ENCODE measurements around the gene EFHD1. TPM values are rescaled to one million over a fixed set of nuclear protein-coding genes. Genes with fewer than 3 reads are reported as not detected.

Gene EFHD1
- polyA plus RNA-seq, 3 donors: not detected

- H3K9me3 ChIP-seq (replicated peaks in 1 of 2; ENCODE audit: control insufficient read depth in 1 of 2, insufficient read depth in 1 of 2, low read length in 2 of 2): no peaks in the 10 kb centered on the region
- Mint-ChIP-seq H3K36me3 (peaks cover 56 to 77% of the 10 kb centered on the region in 2 donors), H3K27ac (peak overlapping the region in 2 of 7 donors; percentile 28 to 40), H3K4me1 (peaks cover 12% of the 10 kb centered on the region), H3K9me3 (peaks cover 0 to 8% (median 3%) of the 10 kb centered on the region in 7 donors), H3K27me3 (ENCODE audit: low read depth in 3 of 3) (no peaks in the 10 kb centered on the region), H3K4me3 (no peak overlapping the region)
- DNase-seq: no peak
- WGBS (ENCODE audit: insufficient coverage): no CpG with 5 or more reads among the region's 1 CpG
- no peak overlapping the region for H3K9ac ChIP-seq (ENCODE audit: insufficient read depth, low read length, poor library complexity, severe bottlenecking)
- no peaks in the 10 kb centered on the region for H3K4me1 ChIP-seq (ENCODE audit: control insufficient read depth in 1 of 2, insufficient read depth in 2 of 2, low read length in 2 of 2)
- H4K20me1 ChIP-seq (ENCODE audit: insufficient read depth, low read length): peaks cover 79% of the 10 kb centered on the region
- intact Hi-C loops (cut with micrococcal nuclease): no loop called here
- H3K36me3 ChIP-seq (replicated peaks in 1 of 2; ENCODE audit: control insufficient read depth in 1 of 2, insufficient read depth in 2 of 2, low read length in 2 of 2): peaks cover 60 to 87% of the 10 kb centered on the region in 2 donors
- H3K79me2 ChIP-seq (ENCODE audit: insufficient read depth, low read length): peaks cover 73% of the 10 kb centered on the region
- no peaks in the 10 kb centered on the region for H3K27me3 ChIP-seq (ENCODE audit: control insufficient read depth in 2 of 2, insufficient read depth in 2 of 2, low read length in 2 of 2)
- H3K27ac ChIP-seq (ENCODE audit: low read depth in 1 of 2, low read length in 2 of 2): no peak overlapping the region
- H3K4me2 ChIP-seq (replicated peaks; ENCODE audit: extremely low read depth, low read length, poor library complexity, severe bottlenecking): no peak overlapping the region
- no peak for TF ChIP-seq CTCF (IDR thresholded peaks at IDR 0.05)
- no peak overlapping the region for H2AFZ ChIP-seq (ENCODE audit: insufficient read depth, low read depth, low read length, poor library complexity, severe bottlenecking)
- no peak overlapping the region for H3K4me3 ChIP-seq (replicated peaks in 1 of 3; ENCODE audit: low read depth in 2 of 3, low read length in 3 of 3)
Measured at GRCh38 chr2:232723027-232723426, 89.6 kb downstream of the EFHD1 start.

GRCh38 chr2:232728785-232729184 lies 95.4 kb downstream of the EFHD1 start:
- Histone ChIP-seq H3K79me2 (ENCODE audit: insufficient read depth, low read length) (peaks cover 42% of the 10 kb centered on the region), H3K4me1 (ENCODE audit: control insufficient read depth in 1 of 2, insufficient read depth in 2 of 2, low read length in 2 of 2) (no peaks in the 10 kb centered on the region), H3K9ac (ENCODE audit: insufficient read depth, low read length, poor library complexity, severe bottlenecking) (no peak overlapping the region), H3K27ac (ENCODE audit: low read depth in 1 of 2, low read length in 2 of 2) (peak overlapping the region in 1 of 2 donors; percentile 7), H2AFZ (ENCODE audit: insufficient read depth, low read depth, low read length, poor library complexity, severe bottlenecking) (no peak overlapping the region), H4K20me1 (ENCODE audit: insufficient read depth, low read length) (peaks cover 75% of the 10 kb centered on the region), H3K9me3 (replicated peaks in 1 of 2; ENCODE audit: control insufficient read depth in 1 of 2, insufficient read depth in 1 of 2, low read length in 2 of 2) (no peaks in the 10 kb centered on the region), H3K36me3 (replicated peaks in 1 of 2; ENCODE audit: control insufficient read depth in 1 of 2, insufficient read depth in 2 of 2, low read length in 2 of 2) (peaks cover 65 to 93% of the 10 kb centered on the region in 2 donors), H3K4me3 (replicated peaks in 1 of 3; ENCODE audit: low read depth in 2 of 3, low read length in 3 of 3) (no peak overlapping the region), H3K4me2 (replicated peaks; ENCODE audit: extremely low read depth, low read length, poor library complexity, severe bottlenecking) (no peak overlapping the region), H3K27me3 (ENCODE audit: control insufficient read depth in 2 of 2, insufficient read depth in 2 of 2, low read length in 2 of 2) (no peaks in the 10 kb centered on the region)
- DNase-seq: no peak
- H3K4me3 Mint-ChIP-seq: no peak overlapping the region
- H3K9me3 Mint-ChIP-seq: no peaks in the 10 kb centered on the region
- H3K27me3 Mint-ChIP-seq (ENCODE audit: low read depth in 3 of 3): no peaks in the 10 kb centered on the region
- TF ChIP-seq CTCF (IDR thresholded peaks at IDR 0.05): no peak
- peaks cover 2% of the 10 kb centered on the region for H3K4me1 Mint-ChIP-seq
- intact Hi-C loops (cut with micrococcal nuclease): no loop called here
- peak overlapping the region in 4 of 7 donors; percentile 48 to 75 (median 66) for H3K27ac Mint-ChIP-seq
- H3K36me3 Mint-ChIP-seq: peaks cover 56 to 75% of the 10 kb centered on the region in 2 donors
- 93% methylated on average over 2 of the region's 3 CpGs for WGBS (ENCODE audit: insufficient coverage)
